GM21528 (cell line): ENCODE measurements around the gene SAPCD2.

Source experiments
- ATAC-seq: cut with Tn5 transposase; IDR thresholded peaks from one replicate; pipeline ENCODE4 v1.9.1; 2021; ENCODE audit warnings: mild to moderate bottlenecking, moderate library complexity; ENCODE audit not compliant: unreplicated experiment, low FRiP score

SAPCD2 gene

GRCh38 chr9:137107982-137108381, 37.6 kb upstream of the SAPCD2 start:
- no peak for ATAC-seq

- ATAC-seq = no peak
Measured at GRCh38 chr9:137107312-137107921, 37.1 kb upstream of the SAPCD2 start.

- ATAC-seq = no peak
Measured at GRCh38 chr9:137106662-137107250, 36.4 kb upstream of the SAPCD2 start.

GRCh38 chr9:137105814-137106661, 35.7 kb upstream of the SAPCD2 start:
- no peak for ATAC-seq

GRCh38 chr9:137103206-137103999, 33.0 kb upstream of the SAPCD2 start:
- no peak for ATAC-seq

- no peak for ATAC-seq
Measured at GRCh38 chr9:137099231-137099630, 28.9 kb upstream of the SAPCD2 start.

- no peak for ATAC-seq
Measured at GRCh38 chr9:137097761-137098462, 27.6 kb upstream of the SAPCD2 start.

- ATAC-seq = no peak
Measured at GRCh38 chr9:137096785-137097546, 26.6 kb upstream of the SAPCD2 start.

- ATAC-seq = peak; percentile 79
Measured at GRCh38 chr9:137095664-137096517, 25.5 kb upstream of the SAPCD2 start.

GRCh38 chr9:137089232-137089947, 19.0 kb upstream of the SAPCD2 start:
- no peak for ATAC-seq

GRCh38 chr9:137088121-137088520, 17.8 kb upstream of the SAPCD2 start:
- ATAC-seq = no peak

GRCh38 chr9:137087409-137087925, 17.1 kb upstream of the SAPCD2 start:
- peak; percentile 3 for ATAC-seq

- ATAC-seq = peak; percentile 77
Measured at GRCh38 chr9:137086531-137087408, 16.4 kb upstream of the SAPCD2 start, which contains the start of gene MAN1B1. Gene MAN1B1, plus strand, starts transcription at chr9:137086985. Its CDS starts 15 bp downstream, at chr9:137087000.

GRCh38 chr9:137085920-137086530, 15.7 kb upstream of the SAPCD2 start:
- peak; percentile 12 for ATAC-seq

- ATAC-seq = no peak
Measured at GRCh38 chr9:137084526-137084925, 14.2 kb upstream of the SAPCD2 start.

GRCh38 chr9:137083394-137084004, 13.1 kb upstream of the SAPCD2 start:
- ATAC-seq = no peak
